GM21786 (cell line): ENCODE results near the gene GRIA1.

Experiments used
- ATAC-seq: cut with Tn5 transposase; IDR thresholded peaks from one replicate; pipeline ENCODE4 v1.9.1; 2021; ENCODE audit not compliant: unreplicated experiment

Gene GRIA1

DNA sequence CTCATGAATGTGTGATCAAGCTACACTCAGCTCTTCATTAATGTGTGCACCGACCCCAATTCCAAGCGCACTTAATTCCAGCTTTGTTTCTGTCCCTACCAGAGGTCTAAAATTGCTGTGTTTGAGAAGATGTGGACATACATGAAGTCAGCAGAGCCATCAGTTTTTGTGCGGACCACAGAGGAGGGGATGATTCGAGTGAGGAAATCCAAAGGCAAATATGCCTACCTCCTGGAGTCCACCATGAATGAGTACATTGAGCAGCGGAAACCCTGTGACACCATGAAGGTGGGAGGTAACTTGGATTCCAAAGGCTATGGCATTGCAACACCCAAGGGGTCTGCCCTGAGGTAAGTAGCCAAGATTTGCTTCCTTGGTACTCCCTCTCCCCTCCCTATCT is 279.6 kb downstream of the GRIA1 start:
- ATAC-seq, result no peak

- ATAC-seq, result no peak
Observed at GRCh38 chr5:153774686-153775085, 284.2 kb downstream of the GRIA1 start.

DNA sequence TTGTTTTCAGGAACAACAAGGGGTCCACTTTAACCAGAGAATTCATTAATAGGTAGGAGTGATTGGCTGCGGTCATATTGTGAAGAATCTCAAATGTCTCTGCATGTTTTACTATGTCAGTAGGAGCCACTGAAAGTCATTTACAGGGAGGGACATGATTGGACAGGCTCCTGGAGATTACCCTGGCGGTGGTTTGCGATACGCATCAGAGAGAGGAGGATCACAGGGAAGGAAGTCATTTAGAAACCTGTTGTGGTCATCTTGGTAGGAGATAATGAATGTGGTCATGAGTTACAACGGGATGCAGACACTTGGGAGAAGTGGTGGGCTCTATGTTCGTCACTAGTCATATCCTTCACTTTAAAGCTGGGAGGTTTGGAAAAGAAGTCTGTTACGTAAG is 285.5 kb downstream of the GRIA1 start:
- ATAC-seq, result no peak

- ATAC-seq, result no peak
Observed at GRCh38 chr5:153777681-153778581, 287.5 kb downstream of the GRIA1 start.

DNA sequence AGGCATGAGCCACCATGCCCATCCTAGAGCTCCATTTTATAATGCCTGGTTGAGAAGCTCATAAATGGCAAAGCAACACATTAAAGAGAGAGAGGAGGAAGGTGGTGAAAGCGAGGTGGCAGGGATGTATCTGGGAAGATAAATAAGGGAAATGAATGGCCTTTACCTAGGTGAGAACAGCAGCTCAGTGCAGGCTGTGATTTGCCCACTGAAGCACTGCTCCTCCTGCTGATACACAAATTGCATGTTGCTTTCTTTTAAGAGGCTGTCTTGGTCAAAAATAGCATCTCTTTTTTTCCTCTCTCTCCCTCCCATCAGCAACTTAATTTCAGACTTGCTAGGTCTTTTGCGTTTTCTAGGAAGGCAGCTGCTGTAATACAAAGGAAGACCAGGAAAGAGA is 289.4 kb downstream of the GRIA1 start:
- no peak for ATAC-seq

DNA sequence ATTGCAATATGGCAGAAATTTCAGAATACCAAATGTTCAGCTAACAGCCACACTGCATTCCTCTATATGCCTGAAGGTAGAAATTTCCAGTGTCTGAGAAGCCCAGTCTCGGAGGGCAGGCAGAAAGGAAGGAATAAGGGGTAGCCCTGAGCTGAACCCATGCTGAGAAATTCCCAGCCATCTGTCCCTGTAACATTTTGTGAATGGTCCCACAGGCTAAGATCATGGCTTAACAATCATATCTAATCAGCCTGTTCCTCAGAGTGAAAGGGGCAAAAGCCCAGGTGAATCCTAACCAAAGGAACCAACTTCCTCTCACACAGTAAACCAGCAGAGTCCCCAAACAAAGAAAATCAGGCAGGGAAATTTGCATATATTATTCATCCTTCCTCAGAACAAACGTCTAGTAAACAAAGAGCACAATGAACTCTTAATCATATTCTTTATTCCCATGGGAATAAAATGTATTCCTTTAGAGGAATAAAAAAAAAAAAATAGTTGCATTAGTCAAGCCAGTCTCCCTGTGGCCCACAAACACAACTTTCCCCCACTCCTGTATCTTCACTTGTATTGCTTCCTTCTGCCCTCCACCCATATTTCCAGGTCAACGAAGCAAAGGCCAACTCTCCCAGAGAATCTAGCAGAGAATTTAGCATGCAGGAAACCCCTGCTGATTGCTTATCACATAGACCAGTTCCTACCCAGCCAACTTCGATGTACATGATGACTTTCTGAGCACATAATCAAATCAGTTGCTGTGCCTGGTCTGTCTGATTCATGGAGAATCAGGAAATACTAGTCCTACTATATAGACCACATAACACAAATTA is 290.6 kb downstream of the GRIA1 start:
- ATAC-seq, result no peak

DNA sequence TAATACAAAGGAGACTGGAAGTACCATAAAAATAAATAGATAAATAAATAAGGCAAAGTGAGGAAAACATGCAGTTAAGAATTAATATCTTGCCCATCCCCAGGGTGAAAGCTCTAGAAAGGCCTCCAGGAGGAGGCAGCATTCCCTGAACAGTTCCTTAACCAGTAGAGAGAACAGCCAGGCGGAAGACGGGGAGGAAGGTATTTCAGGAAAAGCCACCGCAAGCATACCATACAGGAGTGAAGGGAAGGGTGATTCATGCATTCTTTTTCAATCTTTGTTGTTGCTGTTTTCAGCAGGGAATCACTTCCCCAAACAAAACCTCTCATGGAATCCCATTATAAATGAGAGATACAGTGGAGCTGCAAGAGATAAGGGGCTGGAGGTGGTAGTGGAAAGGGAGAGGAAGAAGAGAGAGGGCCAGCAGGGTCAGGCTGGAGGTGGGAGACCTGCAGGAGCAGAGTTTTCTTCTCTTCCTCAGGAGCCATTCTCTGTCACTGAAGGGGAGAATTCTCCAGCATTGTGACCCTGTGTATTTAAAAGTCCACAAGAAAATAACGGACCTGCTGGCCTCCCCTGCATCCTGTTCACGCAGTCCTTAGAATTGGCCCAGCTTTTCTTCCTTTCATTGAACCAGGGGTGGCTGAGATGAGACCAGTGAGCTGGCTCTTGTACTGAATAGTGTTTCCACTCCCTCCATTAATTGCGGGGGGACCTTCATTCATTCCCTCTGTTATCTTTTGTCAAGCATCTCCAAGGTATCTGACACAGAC is 292.3 kb downstream of the GRIA1 start:
- ATAC-seq, result no peak

- ATAC-seq, result no peak
Observed at GRCh38 chr5:153783362-153783658, 292.8 kb downstream of the GRIA1 start.

GRCh38 chr5:153784277-153784676 is 293.8 kb downstream of the GRIA1 start:
- ATAC-seq, result no peak

GRCh38 chr5:153791339-153791738 is 300.9 kb downstream of the GRIA1 start:
- no peak for ATAC-seq

DNA sequence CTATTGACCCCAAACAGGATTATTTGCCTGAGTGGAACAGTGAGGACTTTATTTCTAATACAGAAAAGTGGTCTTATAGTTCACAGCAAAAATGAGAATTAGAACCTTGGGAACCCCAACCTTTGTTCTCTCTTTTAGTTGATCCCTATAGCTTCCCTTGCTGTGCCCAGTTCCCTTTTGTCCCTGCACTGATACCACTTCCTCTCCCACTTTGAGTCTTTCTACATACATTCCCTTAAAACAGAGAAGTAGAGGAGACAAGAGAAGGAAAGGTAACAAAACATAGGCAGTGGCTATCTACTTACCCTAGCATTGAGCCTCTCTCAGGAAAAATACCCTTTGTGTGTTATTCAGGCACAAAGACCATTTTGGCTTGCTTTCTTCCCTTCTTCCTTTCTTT is 301.8 kb downstream of the GRIA1 start:
- no peak for ATAC-seq

DNA sequence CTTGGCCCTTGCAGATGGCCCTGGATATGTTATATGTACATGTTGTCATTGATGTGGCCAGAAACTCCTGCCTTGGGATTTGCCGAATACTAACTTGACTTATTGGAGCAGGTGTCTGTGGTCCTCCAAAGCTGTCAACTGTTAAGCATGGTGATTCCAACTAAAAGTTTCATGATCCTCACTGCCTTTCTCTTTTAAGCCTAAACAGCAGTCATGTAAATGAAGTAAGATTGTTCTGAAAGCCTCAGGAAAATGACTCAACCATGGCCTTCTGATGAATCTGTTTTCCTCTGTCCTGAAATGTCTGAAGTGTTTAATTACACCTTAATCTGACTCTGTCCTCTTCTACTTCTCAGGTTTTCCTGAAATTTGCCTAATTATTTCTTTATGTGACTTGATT is 303.2 kb downstream of the GRIA1 start:
- no peak for ATAC-seq

DNA sequence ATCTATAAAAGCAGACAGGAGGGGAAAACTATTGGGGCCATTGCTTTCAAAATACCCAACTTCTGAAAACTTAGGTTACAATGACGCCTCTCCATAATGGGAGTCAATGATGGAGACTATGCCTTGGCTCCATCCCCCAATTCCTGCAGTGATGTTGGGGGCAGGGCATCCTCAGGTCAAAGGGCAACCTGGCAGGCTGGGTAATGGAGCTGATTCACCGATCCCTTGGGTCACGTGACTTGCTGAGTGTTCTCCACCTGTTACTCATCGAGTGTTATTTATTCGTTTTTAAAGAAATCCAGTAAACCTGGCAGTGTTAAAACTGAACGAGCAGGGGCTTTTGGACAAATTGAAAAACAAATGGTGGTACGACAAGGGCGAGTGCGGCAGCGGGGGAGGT is 303.9 kb downstream of the GRIA1 start:
- no peak for ATAC-seq

DNA sequence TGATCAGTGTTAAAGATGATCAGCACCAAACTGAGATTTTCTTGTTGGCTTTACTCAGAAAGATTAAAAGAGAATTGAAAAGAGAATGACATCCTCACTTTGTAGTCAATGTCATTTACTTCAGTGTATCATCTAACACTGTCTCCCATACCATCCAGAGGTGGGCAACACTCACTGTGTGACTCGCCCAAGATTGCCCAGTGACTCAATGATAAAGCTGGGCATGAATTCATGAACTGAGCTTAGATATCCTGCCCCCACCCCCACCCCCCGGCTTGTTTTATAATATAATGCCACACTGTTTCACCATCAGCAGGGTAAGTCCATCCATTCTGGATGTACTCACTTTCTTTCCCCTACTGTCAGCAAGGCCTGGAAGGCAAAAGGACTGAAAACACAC is 306.1 kb downstream of the GRIA1 start:
- ATAC-seq, result no peak

DNA sequence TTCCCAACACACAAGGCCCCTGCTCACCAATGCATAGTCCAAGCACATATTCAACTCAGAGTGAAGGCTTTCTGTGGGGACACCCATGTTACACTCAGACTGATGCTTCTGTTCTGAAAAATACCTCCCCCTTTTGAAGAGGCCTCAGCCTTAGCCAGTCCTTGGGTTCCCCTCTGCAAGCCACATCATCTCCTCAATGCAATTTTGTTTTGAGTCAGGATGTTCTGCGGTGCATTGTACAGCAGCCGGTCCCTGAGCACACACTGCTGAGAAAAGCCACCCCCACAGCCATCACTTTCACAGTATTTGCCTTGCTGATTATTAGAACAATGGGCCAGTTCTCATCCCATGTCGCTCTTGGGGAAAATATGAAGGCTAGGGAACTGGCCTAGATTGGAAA is 307.0 kb downstream of the GRIA1 start:
- no peak for ATAC-seq

DNA sequence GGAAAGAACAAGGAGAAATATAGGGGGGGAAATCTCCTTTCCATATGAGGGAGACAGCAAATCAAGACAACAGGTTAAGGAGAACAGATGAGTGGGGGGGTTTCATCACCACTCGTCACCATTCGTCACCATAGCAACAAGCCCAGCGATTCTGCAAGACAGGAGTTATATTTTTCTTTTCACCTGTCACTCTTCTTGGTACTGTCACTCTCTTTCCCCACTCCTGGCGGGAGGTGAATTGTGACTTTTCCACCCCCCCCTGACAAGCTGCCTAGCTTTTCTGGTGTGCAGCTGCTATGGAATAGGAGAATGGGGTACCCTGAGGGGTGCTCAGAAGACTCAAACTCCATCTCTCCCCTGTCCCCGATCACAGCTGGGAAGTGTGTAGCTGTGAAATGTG is 308.4 kb downstream of the GRIA1 start:
- no peak for ATAC-seq

DNA sequence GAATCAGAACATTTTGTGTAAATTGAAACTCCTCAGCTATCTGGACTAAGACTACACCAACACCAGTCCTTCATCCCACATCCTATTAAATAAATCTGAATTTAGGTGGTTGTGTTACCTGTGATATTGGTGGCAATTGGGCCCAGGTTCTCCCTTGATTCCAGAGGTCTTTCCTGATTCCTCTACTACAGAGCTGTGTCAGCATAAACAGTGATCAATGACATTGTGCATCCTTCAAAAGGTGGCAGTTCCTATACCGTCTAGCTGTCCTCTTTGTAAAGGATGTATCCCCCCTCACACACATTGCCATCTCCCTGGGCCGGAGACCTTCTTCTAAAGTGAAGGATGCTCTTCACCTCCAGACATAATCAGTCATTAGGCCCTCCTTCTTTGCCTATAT is 309.0 kb downstream of the GRIA1 start:
- ATAC-seq, result no peak

DNA sequence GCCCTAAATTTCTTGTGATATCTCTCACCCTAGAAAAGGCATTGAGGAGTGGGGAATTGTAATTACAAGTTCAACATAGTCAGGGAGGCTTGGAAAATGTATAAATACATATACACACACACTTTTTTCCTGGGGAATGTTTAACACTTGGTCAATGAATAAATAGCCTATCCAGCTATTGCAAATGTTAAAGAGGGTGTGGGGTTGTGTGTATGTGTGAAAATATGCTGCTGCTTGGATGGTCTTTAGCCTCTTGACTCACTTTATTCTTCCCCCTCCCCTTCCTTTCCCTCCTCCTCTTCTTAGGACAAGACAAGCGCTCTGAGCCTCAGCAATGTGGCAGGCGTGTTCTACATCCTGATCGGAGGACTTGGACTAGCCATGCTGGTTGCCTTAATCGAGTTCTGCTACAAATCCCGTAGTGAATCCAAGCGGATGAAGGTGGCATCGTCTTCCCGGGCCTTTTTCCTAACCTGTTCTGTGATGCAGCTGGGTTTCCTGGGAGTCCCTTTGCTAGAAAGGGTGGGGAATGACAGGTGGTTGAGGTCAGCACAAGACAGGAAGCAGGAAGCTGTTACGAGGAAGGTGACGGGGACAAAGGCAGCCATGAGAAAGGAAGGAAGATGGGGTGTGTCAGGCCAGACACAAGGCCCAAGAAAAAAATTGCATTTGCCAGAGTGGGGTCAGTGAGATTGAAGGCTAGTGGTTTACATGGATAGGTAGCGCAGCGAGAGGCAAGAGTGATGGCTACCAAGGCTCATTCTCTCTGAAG is 311.8 kb downstream of the GRIA1 start:
- ATAC-seq, result no peak

- ATAC-seq, result no peak
Observed at GRCh38 chr5:153807801-153808200, 317.3 kb downstream of the GRIA1 start.

DNA sequence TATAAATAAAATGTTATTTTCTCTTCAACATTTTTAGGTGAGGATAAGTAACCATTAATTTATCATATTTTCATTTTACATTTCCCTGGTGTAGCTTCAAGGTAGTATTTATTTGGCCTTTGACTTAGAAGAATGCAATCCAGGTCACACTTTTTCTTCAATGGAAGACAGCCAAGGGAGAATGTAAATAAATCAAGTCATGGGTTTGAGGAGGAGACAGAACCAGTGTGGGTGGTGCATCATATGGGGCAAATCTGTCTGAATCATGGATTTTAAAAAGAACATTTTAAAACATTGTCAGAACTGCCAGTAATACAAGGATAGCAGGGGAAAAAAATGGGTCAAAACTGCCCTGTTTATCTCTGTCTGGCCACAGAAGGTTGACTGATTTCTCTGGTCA is 318.7 kb downstream of the GRIA1 start:
- no peak for ATAC-seq

DNA sequence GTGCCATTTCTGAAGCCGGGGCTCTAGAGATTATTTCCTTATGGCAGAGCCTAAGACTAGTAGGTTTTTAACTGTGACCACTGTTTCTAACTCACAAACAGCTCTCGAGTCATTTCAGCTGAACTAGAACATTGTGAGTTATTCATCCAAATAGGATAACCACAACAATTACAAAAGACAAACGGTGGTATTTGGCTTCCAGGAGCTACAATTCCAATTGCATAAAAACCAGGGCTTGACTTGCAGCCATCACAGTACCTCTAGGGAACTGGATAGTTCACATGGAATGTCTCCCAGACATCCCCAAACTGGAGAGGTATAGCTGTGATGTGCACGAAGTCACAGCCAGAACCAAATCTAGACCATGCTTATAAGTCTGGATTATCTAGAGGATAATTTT is 323.4 kb downstream of the GRIA1 start:
- ATAC-seq, result no peak
